Mesothelial cell of epicardium (in vitro differentiated cells): Measurements from ENCODE around the gene GBX1. TPM values are rescaled to one million over a fixed set of nuclear protein-coding genes. Genes with fewer than 3 reads are reported as not detected.

Experiments
- DNase-seq, 2 experiments: peaks; one replicate each; pipeline ENCODE4 v3.0.0; 2021; ENCODE audit warnings: low spot score in 2 of 2; ENCODE audit not compliant: unreplicated experiment in 2 of 2
- H3K27ac Mint-ChIP-seq: 2 replicates; pipeline ENCODE4 v1.8.0; 2021; ENCODE audit warnings: mixed read lengths
- H3K27me3 Mint-ChIP-seq: 2 replicates; pipeline ENCODE4 v1.8.0; 2021; ENCODE audit warnings: low read depth, mixed read lengths
- H3K36me3 Mint-ChIP-seq: 2 replicates; pipeline ENCODE4 v1.8.0; 2021; ENCODE audit warnings: mixed read lengths
- H3K4me1 Mint-ChIP-seq: 2 replicates; pipeline ENCODE4 v1.8.0; 2021; ENCODE audit warnings: mixed read lengths
- H3K4me3 Mint-ChIP-seq: 2 replicates; pipeline ENCODE4 v1.8.0; 2021; ENCODE audit warnings: mild to moderate bottlenecking, moderate library complexity, mixed read lengths
- H3K9me3 Mint-ChIP-seq: 2 replicates; pipeline ENCODE4 v1.8.0; 2021; ENCODE audit warnings: mixed read lengths
- CTCF ChIP-seq: fragments of 200-600 bp; sonication (generic); IDR thresholded peaks from one replicate; pipeline ENCODE4 v1.5.0; 2021; ENCODE audit warnings: antibody characterized with exemption; ENCODE audit not compliant: unreplicated experiment
- total RNA-seq: library from RNA; stranded (reverse); gene quantifications from 3 replicates; pipeline ENCODE4 v1.2.1, GENCODE V29; 2021

GBX1 gene
- total RNA-seq, 1 donor from 2014 or later: not detected

GRCh38 chr7:151206914-151207313 lies 39.4 kb upstream of the GBX1 start:
- Mint-ChIP-seq H3K4me3 (no peak overlapping the region), H3K9me3 (no peaks in the 10 kb centered on the region), H3K36me3 (no peaks in the 10 kb centered on the region), H3K27me3 (peaks cover 49% of the 10 kb centered on the region), H3K27ac (no peak overlapping the region), H3K4me1 (peaks cover 9% of the 10 kb centered on the region)
- no peak for TF ChIP-seq CTCF
- DNase-seq: no peak

- Mint-ChIP-seq H3K36me3 (no peaks in the 10 kb centered on the region), H3K9me3 (no peaks in the 10 kb centered on the region), H3K27me3 (peaks cover 56% of the 10 kb centered on the region), H3K4me1 (peaks cover 9% of the 10 kb centered on the region), H3K27ac (no peak overlapping the region), H3K4me3 (no peak overlapping the region)
- no peak for TF ChIP-seq CTCF
- no peak for DNase-seq
These were observed 38.2 kb upstream of the GBX1 start for GRCh38 chr7:151205730-151206129.

GRCh38 chr7:151204383-151205032 lies 37.0 kb upstream of the GBX1 start:
- Mint-ChIP-seq H3K27ac (no peak overlapping the region), H3K27me3 (peaks cover 55% of the 10 kb centered on the region), H3K9me3 (no peaks in the 10 kb centered on the region), H3K36me3 (no peaks in the 10 kb centered on the region), H3K4me3 (no peak overlapping the region), H3K4me1 (peaks cover 9% of the 10 kb centered on the region)
- DNase-seq: no peak
- TF ChIP-seq CTCF: no peak

GRCh38 chr7:151202836-151203235 lies 35.3 kb upstream of the GBX1 start:
- Mint-ChIP-seq H3K9me3 (no peaks in the 10 kb centered on the region), H3K36me3 (no peaks in the 10 kb centered on the region), H3K4me1 (peaks cover 9% of the 10 kb centered on the region), H3K27ac (no peak overlapping the region), H3K27me3 (peaks cover 51% of the 10 kb centered on the region), H3K4me3 (no peak overlapping the region)
- no peak for TF ChIP-seq CTCF
- DNase-seq: no peak

- no peak overlapping the region for H3K27ac Mint-ChIP-seq
- H3K27me3 Mint-ChIP-seq: peaks cover 50% of the 10 kb centered on the region
These were observed 34.3 kb upstream of the GBX1 start for GRCh38 chr7:151201751-151202150.

More at GRCh38 chr7:151201751-151202150, 34.3 kb upstream of the GBX1 start:
- TF ChIP-seq CTCF: no peak
- peaks cover 2% of the 10 kb centered on the region for H3K4me1 Mint-ChIP-seq
- no peaks in the 10 kb centered on the region for H3K36me3 Mint-ChIP-seq
- H3K4me3 Mint-ChIP-seq: no peak overlapping the region
- no peaks in the 10 kb centered on the region for H3K9me3 Mint-ChIP-seq
- DNase-seq: no peak
